ENCODE results near the gene UBE2E1.

DNA sequence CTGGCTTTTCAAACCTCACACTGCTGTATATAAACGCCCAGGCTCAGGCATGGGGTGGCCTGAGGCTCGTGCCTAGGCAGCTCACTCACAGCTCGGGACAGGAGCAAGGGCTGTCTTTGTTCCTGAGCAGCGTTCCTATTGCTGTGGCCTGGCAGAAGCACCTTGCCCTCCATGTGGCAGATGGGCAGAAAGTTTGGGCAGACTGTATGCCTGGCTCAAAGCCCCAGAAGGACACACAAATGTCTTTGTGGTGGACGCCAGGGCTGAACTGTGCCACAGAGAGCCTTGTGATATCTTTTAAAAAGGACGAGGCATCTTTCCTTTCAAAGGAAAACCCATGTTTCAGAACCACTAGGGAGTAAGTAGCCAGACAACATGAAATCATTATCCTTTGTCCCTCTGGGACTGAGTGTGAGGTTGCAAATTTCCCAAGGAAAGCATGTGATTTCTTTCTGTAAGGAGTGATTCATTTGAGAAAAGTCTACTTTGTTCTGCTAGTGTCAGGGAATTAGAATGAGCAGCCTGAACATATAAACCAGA lies 29.3 kb upstream of the UBE2E1 start:
- TF ChIP-seq, protein P1, sequence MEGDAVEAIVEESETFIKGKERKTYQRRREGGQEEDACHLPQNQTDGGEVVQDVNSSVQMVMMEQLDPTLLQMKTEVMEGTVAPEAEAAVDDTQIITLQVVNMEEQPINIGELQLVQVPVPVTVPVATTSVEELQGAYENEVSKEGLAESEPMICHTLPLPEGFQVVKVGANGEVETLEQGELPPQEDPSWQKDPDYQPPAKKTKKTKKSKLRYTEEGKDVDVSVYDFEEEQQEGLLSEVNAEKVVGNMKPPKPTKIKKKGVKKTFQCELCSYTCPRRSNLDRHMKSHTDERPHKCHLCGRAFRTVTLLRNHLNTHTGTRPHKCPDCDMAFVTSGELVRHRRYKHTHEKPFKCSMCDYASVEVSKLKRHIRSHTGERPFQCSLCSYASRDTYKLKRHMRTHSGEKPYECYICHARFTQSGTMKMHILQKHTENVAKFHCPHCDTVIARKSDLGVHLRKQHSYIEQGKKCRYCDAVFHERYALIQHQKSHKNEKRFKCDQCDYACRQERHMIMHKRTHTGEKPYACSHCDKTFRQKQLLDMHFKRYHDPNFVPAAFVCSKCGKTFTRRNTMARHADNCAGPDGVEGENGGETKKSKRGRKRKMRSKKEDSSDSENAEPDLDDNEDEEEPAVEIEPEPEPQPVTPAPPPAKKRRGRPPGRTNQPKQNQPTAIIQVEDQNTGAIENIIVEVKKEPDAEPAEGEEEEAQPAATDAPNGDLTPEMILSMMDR (IDR thresholded peaks at IDR 0.05; ENCODE audit: low read depth, low read length), result no peak
- no peak for TF ChIP-seq POLR2A (IDR thresholded peaks at IDR 0.05; ENCODE audit: extremely low read depth, insufficient read length)
- TF ChIP-seq, protein P2, sequence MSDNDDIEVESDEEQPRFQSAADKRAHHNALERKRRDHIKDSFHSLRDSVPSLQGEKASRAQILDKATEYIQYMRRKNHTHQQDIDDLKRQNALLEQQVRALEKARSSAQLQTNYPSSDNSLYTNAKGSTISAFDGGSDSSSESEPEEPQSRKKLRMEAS (IDR thresholded peaks at IDR 0.05; ENCODE audit: low read depth, low read length), result no peak

All from NB4 (cell line).